HG03439 (cell line): ENCODE results near the gene SUPT5H.
"Not testable (repeated sequence)": the region's sequence is repeated elsewhere in the genome, so short reads cannot be mapped to it uniquely, and the experiment has no call there.

ENCODE experiments used
- ATAC-seq: cut with Tn5 transposase; IDR thresholded peaks from one replicate; pipeline ENCODE4 v1.9.1; 2021; ENCODE audit warnings: mild to moderate bottlenecking, moderate library complexity; ENCODE audit not compliant: unreplicated experiment

The SUPT5H gene

DNA sequence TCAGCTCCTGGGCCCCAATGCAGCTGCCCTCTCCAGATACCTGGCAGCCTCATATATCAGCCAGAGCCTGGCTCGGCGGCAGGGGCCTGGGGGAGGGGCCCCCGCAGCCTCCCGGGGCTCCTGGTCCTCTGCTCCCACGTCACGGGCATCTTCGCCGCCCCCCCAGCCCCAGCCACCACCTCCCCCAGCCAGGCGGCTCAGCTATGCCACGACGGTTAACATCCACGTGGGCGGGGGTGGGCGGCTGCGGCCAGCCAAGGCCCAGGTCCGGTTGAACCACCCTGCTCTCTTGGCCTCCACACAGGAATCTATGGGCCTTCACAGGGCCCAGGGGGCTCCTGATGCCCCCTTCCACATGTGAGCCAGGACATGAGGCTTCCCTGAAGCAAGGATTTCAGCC, 20.4 kb upstream of the SUPT5H start:
- ATAC-seq = no peak

DNA sequence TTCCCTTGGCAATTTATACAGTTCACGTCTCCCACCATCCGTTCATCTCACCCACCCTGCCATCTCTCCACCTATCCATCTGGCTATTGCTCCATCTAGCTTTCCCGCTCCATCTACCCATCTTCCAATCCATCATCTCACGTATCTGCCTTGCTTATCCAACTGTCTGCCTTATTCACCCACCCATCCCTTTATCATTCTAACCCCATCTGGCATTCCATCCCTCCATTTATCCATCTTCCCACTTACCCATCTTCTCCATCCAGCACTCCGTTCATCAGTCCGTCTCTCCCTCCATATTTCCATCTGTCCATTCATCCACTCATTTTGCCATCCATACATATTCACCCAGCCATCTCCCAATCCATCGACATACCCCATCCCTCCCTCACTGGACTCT, 19.6 kb upstream of the SUPT5H start:
- ATAC-seq = no peak

DNA sequence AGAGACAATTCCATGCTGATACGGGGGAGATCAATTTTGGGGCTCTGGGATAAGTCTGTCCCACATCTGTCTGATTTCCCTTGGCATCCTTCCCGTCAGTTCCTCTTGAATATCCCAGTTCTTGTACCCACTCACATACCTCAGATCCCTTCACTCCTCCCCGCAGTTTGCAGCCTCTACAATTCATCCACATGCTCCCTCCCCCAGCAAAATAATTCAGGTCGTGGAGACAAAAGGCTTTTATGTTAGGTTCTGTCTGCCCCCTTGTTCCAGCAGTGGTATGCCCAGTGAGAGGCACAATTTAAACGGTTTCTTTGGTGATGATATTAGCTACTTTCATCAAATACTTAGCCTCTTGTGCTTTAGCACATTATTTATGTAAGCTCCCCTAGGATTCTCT, 19.2 kb upstream of the SUPT5H start:
- ATAC-seq = no peak

DNA sequence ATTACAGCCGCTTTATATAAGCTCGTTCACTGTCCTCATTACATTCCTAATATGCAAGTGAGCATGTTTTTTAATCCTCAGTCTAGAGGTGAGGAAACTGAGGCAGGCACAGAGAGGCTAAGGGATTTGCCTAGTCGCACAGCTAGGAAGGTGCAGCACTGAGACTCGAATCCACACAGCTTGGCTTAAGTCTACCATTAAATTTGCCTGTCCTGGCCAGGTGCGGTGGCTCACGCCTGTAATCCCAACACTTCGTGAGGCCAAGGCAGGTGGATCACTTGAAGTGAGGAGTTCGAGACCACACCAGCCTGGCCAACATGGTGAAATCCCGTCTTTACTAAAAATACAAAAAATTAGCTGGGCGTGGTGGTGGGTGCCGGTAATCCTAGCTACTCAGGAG, 17.7 kb upstream of the SUPT5H start:
- ATAC-seq = no peak

DNA sequence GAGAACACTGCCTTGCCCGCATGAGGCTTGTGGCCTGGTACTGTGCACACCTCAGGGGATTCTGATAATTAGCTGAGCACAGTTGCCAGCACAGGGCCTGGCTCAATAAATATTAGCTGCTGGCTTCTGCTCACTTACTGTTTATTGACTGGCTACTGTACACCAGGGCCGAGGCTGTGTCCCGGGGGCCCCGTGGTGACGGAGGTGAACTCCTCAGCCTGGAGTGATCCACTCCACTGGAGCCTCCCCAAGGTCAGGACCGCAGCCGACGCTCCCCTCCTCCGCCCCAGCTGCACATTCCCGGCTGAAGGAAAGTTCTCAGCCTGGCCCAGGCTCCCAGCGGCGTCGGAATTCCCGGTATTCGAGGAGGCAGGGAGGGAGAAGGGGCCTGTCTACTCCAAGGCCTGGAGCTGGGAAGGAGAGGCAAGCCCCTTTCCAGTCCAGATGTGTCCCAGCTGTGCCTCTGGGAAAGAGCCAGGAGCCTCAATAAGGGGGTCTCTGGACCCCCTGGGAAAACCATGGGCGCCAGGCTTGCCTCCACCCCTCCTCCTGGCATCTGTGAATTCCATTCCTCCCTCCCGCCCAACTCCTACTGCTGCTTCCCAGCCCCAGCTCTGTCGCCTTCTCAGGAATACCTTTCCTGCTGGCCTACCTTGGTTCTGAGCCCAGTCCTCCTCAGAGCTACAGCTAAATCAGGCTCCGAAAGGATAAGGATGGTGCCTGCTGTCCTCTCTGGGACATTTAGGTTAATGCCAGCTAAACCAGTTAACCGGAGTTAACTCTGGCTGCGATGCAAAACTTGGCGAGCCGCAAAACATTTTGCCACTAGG, 16.9 kb upstream of the SUPT5H start:
- no peak for ATAC-seq

DNA sequence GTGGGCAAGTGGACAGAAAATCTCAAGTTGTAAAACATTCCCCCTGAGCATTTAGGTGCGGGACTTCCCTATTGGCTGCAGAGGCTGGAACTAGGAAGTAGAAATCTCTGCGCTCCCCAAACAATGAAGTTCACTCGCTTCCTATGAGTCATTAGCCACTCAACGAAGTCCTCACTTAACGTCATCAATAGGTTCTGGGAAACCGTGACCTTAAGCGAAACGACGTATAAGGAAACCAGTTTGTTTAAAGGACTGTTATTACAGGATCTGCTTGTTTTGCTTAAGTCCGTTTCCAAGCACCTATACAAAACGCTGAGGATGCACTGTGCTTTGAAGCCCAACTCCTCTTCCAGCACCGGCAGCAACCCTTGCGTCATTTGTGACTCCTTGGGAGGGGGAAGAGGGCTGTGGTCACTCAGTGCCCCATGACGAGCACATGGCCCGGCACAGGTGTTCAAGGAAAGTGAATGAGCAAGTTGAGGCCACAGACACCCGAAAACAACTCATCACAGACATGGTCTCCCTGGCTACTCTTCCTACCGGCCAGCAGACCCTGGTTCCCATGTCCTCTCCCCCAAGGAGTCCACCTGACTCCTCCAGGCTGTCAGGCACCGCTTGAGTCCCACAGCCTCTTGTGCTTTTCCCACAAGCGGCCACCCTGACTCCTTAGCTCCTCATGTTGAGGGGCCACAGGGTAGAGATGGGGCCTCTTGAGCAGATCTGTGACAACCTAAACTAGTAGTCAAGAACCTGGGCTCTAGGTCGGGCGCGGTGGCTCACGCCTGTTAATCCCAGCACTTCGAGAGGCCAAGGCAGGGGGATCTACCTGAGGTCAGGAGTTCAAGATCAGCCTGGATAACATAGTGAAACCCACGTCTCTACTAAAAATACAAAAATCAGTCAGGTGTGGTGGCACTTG, 14.4 kb upstream of the SUPT5H start:
- ATAC-seq = peak; percentile 45

DNA sequence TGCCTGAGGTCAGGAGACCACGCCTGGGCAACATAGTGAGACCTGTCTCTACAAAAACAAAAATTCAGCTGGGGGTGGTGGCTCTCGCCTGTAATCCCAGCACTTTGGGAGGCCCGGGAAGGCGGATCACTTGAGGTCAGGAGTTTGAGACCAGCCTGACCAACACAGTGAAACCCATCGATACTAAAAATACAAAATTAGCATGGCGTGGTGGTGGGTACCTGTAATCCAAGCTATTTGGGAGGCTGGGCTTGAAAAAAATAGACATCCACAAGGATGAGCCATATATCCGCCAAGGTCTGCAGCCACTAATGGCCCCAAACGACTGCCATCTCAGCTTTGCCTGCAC, 12.7 kb upstream of the SUPT5H start:
- ATAC-seq = no peak

DNA sequence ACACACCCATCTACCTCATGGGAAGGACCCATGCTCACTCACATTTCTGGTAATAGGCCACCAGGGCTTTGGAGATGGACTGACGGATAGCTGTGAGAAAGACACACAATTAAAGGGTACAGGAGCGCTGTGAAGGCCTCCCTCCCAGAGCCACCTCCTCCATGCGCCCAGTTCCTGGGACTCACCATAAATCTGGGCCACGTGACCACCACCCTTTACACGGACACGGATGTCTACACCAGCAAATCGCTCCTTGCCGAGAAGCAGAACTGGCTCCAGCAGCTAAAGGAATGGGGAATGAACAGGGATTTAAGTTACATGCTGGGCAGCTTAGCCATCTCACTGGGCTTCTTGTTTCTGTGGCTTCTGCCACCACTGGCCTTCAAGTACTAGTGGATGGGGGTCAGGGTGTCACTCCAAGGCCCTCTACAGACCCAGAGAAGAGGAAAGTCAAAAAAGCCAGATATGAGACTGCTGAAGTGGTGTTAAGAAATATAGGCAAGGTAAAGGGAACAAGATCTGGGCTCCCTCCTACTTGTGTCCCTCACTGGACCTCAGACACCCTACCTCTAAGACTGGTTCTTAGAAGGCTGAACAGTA, 11.8 kb upstream of the SUPT5H start:
- ATAC-seq = no peak

DNA sequence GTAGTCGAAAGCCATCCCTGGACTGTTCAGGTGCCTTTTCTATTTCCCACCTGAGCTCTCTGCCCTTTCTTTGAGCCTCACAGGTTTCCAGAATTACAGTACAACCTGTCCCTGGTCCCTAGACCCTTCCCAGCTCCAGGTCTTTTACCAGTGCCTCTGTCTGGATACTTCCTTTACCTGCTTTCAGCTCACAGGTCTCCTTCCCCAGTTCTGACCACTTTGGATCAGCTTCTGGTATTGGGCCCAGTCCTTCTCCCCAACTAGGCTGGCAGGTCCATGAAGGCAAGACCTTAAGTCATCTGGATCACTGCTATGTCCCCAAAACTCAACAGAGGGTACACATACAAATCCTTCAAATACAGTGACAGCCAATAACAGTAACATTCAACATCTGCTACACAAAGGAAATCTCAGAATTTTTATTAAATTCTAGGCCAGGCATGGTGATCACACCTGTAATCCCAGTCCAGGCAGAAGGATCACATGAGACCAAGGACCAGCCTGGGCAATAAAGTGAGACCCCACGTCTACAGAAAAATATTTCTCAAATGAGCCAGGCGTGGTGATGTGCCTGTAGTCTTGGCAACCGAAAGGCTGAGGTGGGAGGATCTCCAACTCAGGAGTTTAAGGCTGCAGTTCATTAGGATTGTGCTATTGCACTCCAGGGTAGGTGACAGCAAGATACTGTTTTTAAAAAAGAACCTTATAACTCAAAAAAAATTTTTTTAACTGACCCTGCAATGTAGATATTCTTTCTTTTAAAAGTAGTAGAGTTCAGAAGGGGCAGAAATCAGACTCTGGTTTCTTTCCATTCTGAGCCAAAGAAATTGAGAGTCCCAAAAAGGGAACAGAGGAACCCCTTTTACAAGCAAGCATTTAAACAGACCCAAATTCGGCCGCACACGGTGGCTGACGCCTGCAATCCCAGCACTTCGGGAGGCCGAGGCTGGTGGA, 11.0 kb upstream of the SUPT5H start:
- no peak for ATAC-seq

DNA sequence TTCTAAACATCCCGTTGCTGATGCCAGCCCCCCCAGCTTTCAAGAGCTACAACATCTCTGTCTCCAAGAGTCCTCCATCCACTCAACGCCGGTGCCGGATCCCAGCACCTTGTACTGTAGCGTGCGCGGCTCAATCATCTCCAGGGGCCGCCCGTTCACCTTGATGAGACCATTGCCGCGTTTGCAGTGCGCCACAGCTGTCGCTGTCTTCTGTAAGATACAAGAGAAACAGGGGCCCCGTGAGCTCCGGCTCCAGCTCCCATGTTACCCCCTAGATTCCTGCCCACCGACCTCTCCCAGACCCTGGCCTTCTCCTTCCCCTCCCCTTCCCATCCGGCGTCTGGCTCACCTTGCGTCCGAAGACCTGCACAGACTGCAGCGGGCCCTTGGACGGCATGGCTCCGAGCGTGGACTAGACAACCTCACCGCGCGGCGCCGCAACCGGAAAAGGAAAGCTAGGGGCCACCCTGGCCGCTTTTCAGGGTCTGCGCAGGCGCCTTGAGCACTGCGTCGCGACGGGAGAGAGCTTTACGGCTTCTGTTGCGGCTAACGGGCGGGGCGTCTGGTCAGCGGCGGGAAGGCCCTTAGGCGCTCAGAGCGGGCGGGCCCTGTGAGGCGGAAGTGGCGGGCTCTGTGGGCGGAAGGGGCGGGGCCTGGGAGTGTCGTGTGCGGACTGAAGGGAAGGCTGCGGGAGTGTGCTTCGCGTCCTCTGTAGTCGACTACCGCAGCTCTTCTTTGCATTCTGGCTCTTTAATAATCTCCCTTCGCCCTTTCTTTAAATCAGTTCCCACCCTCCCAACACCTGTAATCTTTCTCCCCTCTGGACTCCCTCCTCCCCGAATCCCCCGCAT, 9.7 kb upstream of the SUPT5H start, which contains the start of gene RPS16:
Gene RPS16 (minus strand): TSS at position 451 of the 851 bp plus-strand sequence. CDS start 54 bp downstream, at position 397.
- ATAC-seq = peak; percentile 75

DNA sequence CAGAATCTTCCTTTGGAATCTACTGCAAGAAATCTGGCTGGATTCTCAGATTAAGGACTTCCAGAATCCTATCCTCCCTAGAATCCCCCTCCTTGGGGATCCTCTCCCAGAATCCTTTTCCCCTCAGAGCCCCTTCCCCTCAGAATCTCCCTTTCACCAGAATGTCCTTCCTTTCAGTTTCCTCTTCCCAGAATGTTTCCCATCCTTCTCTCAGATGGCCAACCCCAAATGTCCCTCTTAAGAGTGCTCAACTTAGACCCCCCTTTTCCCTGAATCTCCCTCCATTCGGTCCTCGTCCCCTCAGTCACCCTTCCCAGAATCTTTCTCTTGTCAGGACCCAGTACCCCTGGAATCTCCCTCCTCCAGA, 9.0 kb upstream of the SUPT5H start:
- no peak for ATAC-seq

DNA sequence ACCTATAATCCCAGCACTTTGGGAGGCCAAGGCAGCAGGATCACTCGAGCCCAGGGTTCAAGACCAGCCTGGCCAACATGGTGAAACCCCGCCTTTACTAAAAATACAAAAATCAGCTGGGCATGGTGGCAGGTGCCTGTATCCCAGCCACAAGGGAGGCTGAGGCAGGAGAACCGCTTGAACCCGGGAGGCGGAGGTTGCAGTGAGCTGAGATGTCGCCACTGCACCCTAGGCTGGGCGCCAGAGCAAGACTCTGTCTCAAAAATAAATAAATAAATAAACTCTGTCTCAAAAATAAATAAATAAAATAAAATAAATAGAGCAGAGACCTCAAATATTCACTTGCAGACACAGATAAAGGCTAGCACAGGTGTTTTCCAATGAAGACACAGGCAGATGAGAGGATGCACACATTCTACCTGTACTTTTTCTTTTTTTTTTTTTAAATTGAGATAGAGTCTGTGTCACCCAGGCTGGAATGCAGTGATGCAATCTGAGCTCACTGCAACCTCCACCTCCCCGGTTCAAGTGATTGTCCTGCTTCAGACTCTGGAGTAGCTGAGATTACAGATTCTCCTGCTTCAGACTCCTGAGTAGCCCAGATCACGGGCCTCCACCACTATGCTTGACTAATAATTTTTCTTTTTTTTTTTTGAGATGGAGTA, 7.0 kb upstream of the SUPT5H start:
- ATAC-seq = no peak

DNA sequence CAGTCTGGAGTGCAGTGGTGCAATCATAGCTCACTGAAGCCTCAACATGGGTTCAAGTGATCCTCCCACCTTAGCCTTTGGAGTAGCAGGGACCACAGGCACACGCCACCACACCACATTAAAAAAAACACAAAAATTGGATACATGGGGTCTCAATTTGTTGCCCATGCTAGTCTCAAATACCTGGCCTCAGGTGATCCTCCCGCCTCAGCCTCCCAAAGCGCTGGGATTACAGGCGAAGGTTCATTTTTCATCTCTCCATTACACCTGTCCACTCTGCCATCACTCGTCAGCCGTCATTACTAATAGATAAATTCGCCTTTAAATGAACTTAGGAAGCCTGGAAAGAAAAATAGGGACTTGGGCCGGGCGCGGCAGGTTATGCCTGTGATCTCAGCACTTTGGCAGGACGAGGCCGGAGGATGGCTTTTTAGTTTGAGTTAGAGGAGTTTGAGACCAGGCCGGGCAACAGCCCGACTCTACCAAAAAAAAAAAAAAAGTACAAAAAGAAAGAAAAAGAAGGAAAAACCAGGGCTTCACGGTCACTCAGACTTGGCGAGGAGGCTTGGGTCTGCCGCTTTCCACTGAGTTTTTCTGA, 685 bp upstream of the SUPT5H start:
- no peak for ATAC-seq

DNA sequence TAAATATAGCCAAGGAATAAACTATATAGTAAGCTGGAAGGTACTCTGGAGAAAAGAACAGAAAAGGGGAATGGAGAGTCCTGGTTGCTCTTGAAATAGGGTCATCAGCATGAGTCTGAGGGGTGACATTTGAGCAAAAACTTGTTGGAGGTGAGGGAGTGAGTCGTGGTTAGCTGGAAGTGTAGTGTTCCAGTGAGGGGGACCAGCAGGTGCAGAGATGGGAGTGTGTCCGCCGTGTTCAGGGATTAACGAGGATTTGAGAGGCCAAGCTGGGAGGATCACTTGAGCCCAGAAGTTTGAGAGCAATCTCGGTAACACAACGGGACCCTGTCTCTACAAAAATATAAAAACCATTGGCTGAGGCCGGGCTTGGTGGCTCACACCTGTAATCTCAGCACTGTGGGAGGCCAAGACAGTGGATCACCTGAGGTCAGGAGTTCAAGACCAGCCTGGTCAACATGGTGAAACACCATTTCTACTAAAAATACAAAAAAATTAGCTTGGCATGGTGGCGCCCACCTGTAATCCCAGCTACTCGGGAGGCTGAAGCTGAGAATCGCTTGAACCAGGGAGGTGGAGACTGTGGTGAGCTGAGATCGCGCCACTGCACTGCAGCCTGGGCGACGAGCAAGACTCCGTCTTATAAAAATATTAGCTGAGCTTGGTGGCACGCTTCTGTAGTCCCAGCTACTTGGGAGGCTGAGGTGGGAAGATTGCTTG, 1.1 kb downstream of the SUPT5H start:
- ATAC-seq = no peak

DNA sequence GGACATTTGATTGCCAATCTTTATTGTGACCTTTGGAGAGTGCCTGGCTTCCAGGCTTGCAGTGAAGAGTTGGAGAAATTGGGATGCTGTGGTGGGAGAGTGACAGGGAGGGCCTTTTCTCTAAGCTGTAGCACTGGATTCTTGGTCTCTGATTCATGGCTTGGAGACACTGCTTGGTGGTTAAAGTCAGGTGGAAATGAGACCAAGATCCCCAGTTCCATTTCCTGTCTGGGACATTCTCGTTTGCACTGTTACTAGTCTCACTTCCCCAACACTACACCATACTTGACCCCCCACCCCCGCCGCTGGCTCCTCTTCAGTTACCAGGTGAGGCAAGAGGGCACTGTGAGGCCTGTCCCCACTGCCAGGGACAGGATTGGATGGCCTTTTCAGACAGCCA, 2.9 kb downstream of the SUPT5H start:
- ATAC-seq = no peak

DNA sequence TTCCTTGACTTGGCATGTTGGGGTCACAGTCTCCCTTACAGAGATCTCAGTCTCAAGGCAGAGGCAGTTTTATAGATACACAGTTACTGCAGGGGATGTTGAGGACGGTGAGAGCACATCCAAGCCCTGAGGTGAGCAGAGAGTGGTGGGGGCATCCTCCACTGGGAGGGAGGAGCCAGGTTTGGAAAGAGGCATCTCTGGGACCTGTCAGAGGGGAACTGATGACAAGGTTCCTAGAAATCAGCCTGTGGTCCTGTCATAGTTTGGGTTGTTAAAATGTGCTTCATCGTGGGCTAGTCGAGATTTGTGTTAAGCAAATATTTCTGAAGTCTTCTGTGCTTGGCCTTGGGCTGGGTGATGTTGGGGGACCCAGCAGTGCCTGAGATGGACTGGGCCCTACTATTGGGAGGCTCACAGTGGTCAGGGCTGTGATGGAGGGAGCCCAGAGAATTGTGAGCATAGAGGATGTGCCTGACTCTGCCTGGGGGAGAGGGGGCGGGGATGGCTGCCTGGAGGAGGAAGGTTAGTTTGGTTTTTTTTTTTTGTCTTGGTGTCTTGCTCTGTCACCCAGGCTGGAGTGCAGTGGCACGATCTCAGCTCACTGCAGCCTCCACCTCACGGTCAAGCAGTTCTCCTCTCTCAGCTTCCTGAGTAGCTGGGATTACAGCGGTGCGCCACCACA, 3.9 kb downstream of the SUPT5H start:
- no peak for ATAC-seq

DNA sequence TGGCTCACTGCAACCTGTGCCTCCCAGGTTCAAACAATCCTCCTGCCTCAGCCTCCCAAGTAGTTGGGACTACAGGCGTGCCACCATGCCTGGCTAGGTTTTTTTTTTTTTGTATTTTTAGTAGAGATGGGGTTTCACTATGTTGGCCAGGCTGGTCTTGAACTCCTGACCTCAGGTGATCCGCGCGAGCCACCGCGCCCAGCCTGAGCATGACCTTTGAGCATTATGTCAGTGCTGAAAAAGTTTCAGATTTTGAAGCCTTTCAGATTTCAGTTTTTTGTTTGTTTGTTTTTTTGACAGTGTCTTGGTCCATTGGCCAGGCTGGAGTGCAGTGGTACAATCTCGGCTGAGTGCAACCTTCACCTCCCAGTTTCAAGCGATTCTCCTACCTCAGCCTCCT, 5.9 kb downstream of the SUPT5H start:
- ATAC-seq = not testable (repeated sequence)
